Measurements from ENCODE around the gene POM121C.
"Not testable (repeated sequence)": the region's sequence is repeated elsewhere in the genome, so short reads cannot be mapped to it uniquely, and the experiment has no call there.

GRCh38 chr7:75423481-75423880, 62.6 kb downstream of the POM121C start:
- not testable (repeated sequence) for TF ChIP-seq CTCF, POLR2A (IDR thresholded peaks at IDR 0.05)

Data from lower leg skin (tissue), 3 donors.